Mucosa of descending colon (tissue), 3 donors: Measurements from ENCODE around the gene CHAC1. TPM values are rescaled to one million over a fixed set of nuclear protein-coding genes. Genes with fewer than 3 reads are reported as not detected.
"Not testable (repeated sequence)": the region's sequence is repeated elsewhere in the genome, so short reads cannot be mapped to it uniquely, and the experiment has no call there.

Source experiments
- ATAC-seq: fragments of 200-7000 bp; cut with Tn5 transposase; one replicate; pipeline ENCODE4 v1.9.1; 2020; ENCODE audit warnings: mild to moderate bottlenecking, moderate library complexity
- DNase-seq, 3 donors: peaks; one replicate each; pipeline ENCODE4 v3.0.0-alpha.2; 2020
- H3K36me3 ChIP-seq: fragments of 200-600 bp; one replicate; pipeline ENCODE4 v1.8.0; 2021; ENCODE audit warnings: low read depth, mild to moderate bottlenecking
- H3K4me1 ChIP-seq: fragments of 200-600 bp; one replicate; pipeline ENCODE4 v1.8.0; 2021; ENCODE audit warnings: low read depth, mild to moderate bottlenecking
- H3K4me3 ChIP-seq: fragments of 200-600 bp; one replicate; pipeline ENCODE4 v1.8.0; 2021; ENCODE audit warnings: mild to moderate bottlenecking
- H3K9me3 ChIP-seq: fragments of 200-600 bp; one replicate; pipeline ENCODE4 v1.8.0; 2021; ENCODE audit warnings: mild to moderate bottlenecking
- CTCF ChIP-seq: fragments of 200-600 bp; IDR thresholded peaks from one replicate; pipeline ENCODE4 v1.8.0; 2022; ENCODE audit warnings: antibody characterized with exemption, mild to moderate bottlenecking
- intact Hi-C, 2 donors: fragments of 100-400 bp; cut with DNase I in 1 of 2; cut with micrococcal nuclease in 1 of 2; formaldehyde crosslinking; loops; one replicate each; pipeline versions ENCODE4 v1.11.0 to v1.11.1; 2022; cut with DNase I, micrococcal nuclease
- total RNA-seq, 3 donors: library from RNA; stranded (reverse); fragmentation: NEBNext Ultra II Directional in 2 of 3; extraction: Animal tissue kit (Norgen Biotek cat#: 25700) in 2 of 3; gene quantifications; one replicate each; pipeline versions ENCODE4 v1.2.1 to v1.2.4, GENCODE V29; 2021 to 2023
- donor health status: DM: no; HTN: no; CAD: no; lungs with moderate emphysema.
- donor health status: DM: no; HTN: no; CAD: no.
- donor health status: DM: no; HTN: yes; CAD: no.

The CHAC1 gene
- total RNA-seq, 3 donors from 2014 or later = 0.69 to 3.1 (median 2.6) TPM

DNA sequence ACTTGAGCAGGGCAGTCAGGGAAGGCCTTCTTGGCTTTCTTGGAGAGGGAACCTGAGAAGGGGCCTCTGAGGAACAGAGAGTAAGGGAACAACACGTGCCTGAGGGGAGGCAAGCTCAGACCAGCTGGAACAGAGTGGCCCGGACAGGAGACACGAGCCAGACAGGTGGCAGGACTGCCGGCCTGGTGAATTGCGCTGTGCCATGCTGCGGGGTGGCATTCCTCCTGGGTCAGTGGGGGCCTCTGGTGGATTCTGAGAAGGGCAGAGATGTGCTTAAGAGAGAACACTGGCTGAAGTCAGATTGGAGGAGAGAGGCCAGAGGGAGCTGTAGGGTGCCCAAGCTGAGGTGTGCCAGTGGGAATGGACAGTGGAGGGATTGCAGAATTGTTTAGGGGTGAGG, 4.9 kb downstream of the CHAC1 start:
- intact Hi-C loops = no loop called here
- TF ChIP-seq CTCF = no peak
- ATAC-seq = no peak
- Histone ChIP-seq H3K36me3 (no peaks in the 10 kb centered on the region), H3K9me3 (no peaks in the 10 kb centered on the region), H3K4me3 (no peak overlapping the region), H3K4me1 (peaks cover 8% of the 10 kb centered on the region)
- no peak for DNase-seq

GRCh38 chr15:40958723-40959122, 5.5 kb downstream of the CHAC1 start:
- Histone ChIP-seq H3K4me1 (peaks cover 6% of the 10 kb centered on the region), H3K4me3 (no peak overlapping the region), H3K9me3 (no peaks in the 10 kb centered on the region), H3K36me3 (no peaks in the 10 kb centered on the region)
- no peak for TF ChIP-seq CTCF
- no peak for DNase-seq
- no peak for ATAC-seq
- intact Hi-C loops = no loop called here

- intact Hi-C loops = no loop called here
Observed at GRCh38 chr15:40959331-40960141, 6.3 kb downstream of the CHAC1 start.

GRCh38 chr15:40960151-40960885, 7.0 kb downstream of the CHAC1 start:
- DNase-seq = no peak
- Histone ChIP-seq H3K36me3 (no peaks in the 10 kb centered on the region), H3K9me3 (no peaks in the 10 kb centered on the region), H3K4me1 (no peaks in the 10 kb centered on the region), H3K4me3 (no peak overlapping the region)
- TF ChIP-seq CTCF = no peak
- intact Hi-C loops = no loop called here
- ATAC-seq = peak; percentile 15

More at GRCh38 chr15:40959331-40960141, 6.3 kb downstream of the CHAC1 start:
- TF ChIP-seq CTCF = no peak
- Histone ChIP-seq H3K9me3 (no peaks in the 10 kb centered on the region), H3K36me3 (no peaks in the 10 kb centered on the region), H3K4me3 (no peak overlapping the region), H3K4me1 (no peaks in the 10 kb centered on the region)
- ATAC-seq (no peak), DNase-seq (no peak)

DNA sequence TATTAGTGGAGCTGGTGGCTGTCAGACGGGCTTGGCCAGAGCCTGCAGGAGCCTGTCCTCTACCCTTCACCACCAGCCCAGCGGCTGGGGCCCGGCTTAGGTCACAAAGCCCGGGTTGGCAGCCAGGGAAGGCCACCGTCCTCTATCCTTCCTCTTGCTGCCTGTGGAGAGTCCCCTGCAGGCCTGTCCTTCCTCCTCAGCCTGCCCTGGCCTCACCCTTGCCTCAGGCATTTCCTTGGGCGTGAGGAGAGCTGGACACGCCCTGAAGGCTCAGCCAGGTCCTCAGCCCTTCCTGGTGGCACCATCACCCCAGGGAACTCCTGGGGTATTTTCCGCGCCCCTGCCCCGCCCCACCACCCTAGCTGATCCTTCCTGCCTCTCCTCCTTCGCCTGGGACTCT, 7.7 kb downstream of the CHAC1 start:
- Histone ChIP-seq H3K4me1 (peaks cover 4% of the 10 kb centered on the region), H3K4me3 (no peak overlapping the region), H3K9me3 (no peaks in the 10 kb centered on the region), H3K36me3 (no peaks in the 10 kb centered on the region)
- ATAC-seq (peak; percentile 98), DNase-seq (peak; percentile 80 to 91 (median 85))
- intact Hi-C loops = no loop called here
- no peak for TF ChIP-seq CTCF

- H3K4me3 ChIP-seq, ATAC-seq, DNase-seq, H3K36me3 ChIP-seq, intact Hi-C loops, H3K9me3 ChIP-seq, H3K4me1 ChIP-seq: not testable (repeated sequence)
Observed at GRCh38 chr15:40961740-40962139, 8.5 kb downstream of the CHAC1 start.

DNA sequence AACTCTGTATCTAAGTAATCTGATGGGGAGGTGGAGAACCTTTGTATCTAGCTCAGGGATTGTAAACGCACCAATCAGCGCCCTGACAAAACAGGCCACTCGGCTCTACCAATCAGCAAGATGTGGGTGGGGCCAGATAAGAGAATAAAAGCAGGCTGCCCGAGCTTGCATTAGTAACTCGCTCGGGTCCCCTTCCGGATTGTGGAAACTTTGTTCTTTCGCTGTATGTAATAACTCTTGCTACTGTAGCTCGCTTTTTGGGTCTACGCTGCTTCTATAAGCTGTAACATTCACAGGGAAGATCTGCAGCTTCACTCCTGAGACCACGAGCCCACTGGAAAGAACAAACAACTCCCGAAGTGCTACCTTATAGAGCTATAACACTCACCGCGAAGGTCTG, 9.0 kb downstream of the CHAC1 start:
- DNase-seq, intact Hi-C loops, H3K36me3 ChIP-seq, H3K9me3 ChIP-seq, H3K4me3 ChIP-seq, H3K4me1 ChIP-seq, ATAC-seq: not testable (repeated sequence)
